ENCODE data around the gene LRP1B. TPM values are rescaled to one million over a fixed set of nuclear protein-coding genes. Genes with fewer than 3 reads are reported as not detected.
"Not testable (repeated sequence)": the region's sequence is repeated elsewhere in the genome, so short reads cannot be mapped to it uniquely, and the experiment has no call there.

Gene LRP1B
- total RNA-seq, 1 experiment from 2014 or later = not detected

GRCh38 chr2:140308706-140309105, 1822.1 kb downstream of the LRP1B start:
- Histone ChIP-seq H3K27me3 (no peaks in the 10 kb centered on the region), H3K4me3 (no peak overlapping the region), H3K36me3 (no peaks in the 10 kb centered on the region), H3K9me3 (no peaks in the 10 kb centered on the region)
- no peak for DNase-seq

GRCh38 chr2:140307532-140307931, 1823.3 kb downstream of the LRP1B start:
- H3K4me3 ChIP-seq = no peak overlapping the region
- no peak for DNase-seq
- H3K36me3 ChIP-seq = no peaks in the 10 kb centered on the region
- H3K9me3 ChIP-seq = no peaks in the 10 kb centered on the region
- no peaks in the 10 kb centered on the region for H3K27me3 ChIP-seq

- no peaks in the 10 kb centered on the region for H3K36me3 ChIP-seq
Measured at GRCh38 chr2:140295767-140296166, 1835.0 kb downstream of the LRP1B start.

GRCh38 chr2:140288726-140289125, 1842.1 kb downstream of the LRP1B start:
- Histone ChIP-seq H3K4me3 (no peak overlapping the region), H3K9me3 (no peaks in the 10 kb centered on the region), H3K27me3 (no peaks in the 10 kb centered on the region), H3K36me3 (no peaks in the 10 kb centered on the region)
- no peak for DNase-seq

More at GRCh38 chr2:140295767-140296166, 1835.0 kb downstream of the LRP1B start:
- H3K27me3 ChIP-seq = no peaks in the 10 kb centered on the region
- H3K9me3 ChIP-seq = no peaks in the 10 kb centered on the region
- no peak for DNase-seq
- no peak overlapping the region for H3K4me3 ChIP-seq

GRCh38 chr2:140288213-140288612, 1842.6 kb downstream of the LRP1B start:
- no peaks in the 10 kb centered on the region for H3K27me3 ChIP-seq
- no peak for DNase-seq
- H3K36me3 ChIP-seq = no peaks in the 10 kb centered on the region
- H3K4me3 ChIP-seq = no peak overlapping the region
- H3K9me3 ChIP-seq = no peaks in the 10 kb centered on the region

GRCh38 chr2:140286377-140286776, 1844.4 kb downstream of the LRP1B start:
- H3K9me3 ChIP-seq = no peaks in the 10 kb centered on the region
- H3K36me3 ChIP-seq = no peaks in the 10 kb centered on the region
- DNase-seq = no peak
- H3K27me3 ChIP-seq = no peaks in the 10 kb centered on the region
- H3K4me3 ChIP-seq = no peak overlapping the region

GRCh38 chr2:140277344-140277743, 1853.5 kb downstream of the LRP1B start:
- not testable (repeated sequence) for H3K4me3 ChIP-seq, H3K9me3 ChIP-seq, H3K36me3 ChIP-seq, H3K27me3 ChIP-seq, DNase-seq

GRCh38 chr2:140276661-140277060, 1854.2 kb downstream of the LRP1B start:
- no peaks in the 10 kb centered on the region for H3K27me3 ChIP-seq
- no peaks in the 10 kb centered on the region for H3K36me3 ChIP-seq
- DNase-seq = no peak
- no peaks in the 10 kb centered on the region for H3K9me3 ChIP-seq
- no peak overlapping the region for H3K4me3 ChIP-seq

GRCh38 chr2:140275427-140275826, 1855.4 kb downstream of the LRP1B start:
- no peak for DNase-seq
- H3K4me3 ChIP-seq = no peak overlapping the region
- no peaks in the 10 kb centered on the region for H3K36me3 ChIP-seq
- no peaks in the 10 kb centered on the region for H3K27me3 ChIP-seq
- H3K9me3 ChIP-seq = no peaks in the 10 kb centered on the region

- Histone ChIP-seq H3K27me3 (no peaks in the 10 kb centered on the region), H3K36me3 (no peaks in the 10 kb centered on the region), H3K9me3 (no peaks in the 10 kb centered on the region), H3K4me3 (no peak overlapping the region)
- DNase-seq = no peak
Measured at GRCh38 chr2:140274891-140275290, 1855.9 kb downstream of the LRP1B start.

- Histone ChIP-seq H3K27me3 (no peaks in the 10 kb centered on the region), H3K36me3 (no peaks in the 10 kb centered on the region), H3K9me3 (no peaks in the 10 kb centered on the region), H3K4me3 (no peak overlapping the region)
- no peak for DNase-seq
Measured at GRCh38 chr2:140273958-140274357, 1856.9 kb downstream of the LRP1B start.

GRCh38 chr2:140273408-140273807, 1857.4 kb downstream of the LRP1B start:
- H3K4me3 ChIP-seq = no peak overlapping the region
- no peak for DNase-seq
- no peaks in the 10 kb centered on the region for H3K27me3 ChIP-seq
- H3K36me3 ChIP-seq = no peaks in the 10 kb centered on the region
- no peaks in the 10 kb centered on the region for H3K9me3 ChIP-seq

- no peak overlapping the region for H3K4me3 ChIP-seq
- no peak for DNase-seq
- H3K27me3 ChIP-seq = no peaks in the 10 kb centered on the region
- no peaks in the 10 kb centered on the region for H3K36me3 ChIP-seq
- H3K9me3 ChIP-seq = no peaks in the 10 kb centered on the region
Measured at GRCh38 chr2:140270224-140270623, 1860.6 kb downstream of the LRP1B start.

- H3K27me3 ChIP-seq = no peaks in the 10 kb centered on the region
- H3K36me3 ChIP-seq = no peaks in the 10 kb centered on the region
- H3K9me3 ChIP-seq = no peaks in the 10 kb centered on the region
- H3K4me3 ChIP-seq = no peak overlapping the region
- DNase-seq = no peak
Measured at GRCh38 chr2:140269000-140269399, 1861.8 kb downstream of the LRP1B start.

GRCh38 chr2:140262908-140263307, 1867.9 kb downstream of the LRP1B start:
- no peak for DNase-seq
- no peaks in the 10 kb centered on the region for H3K36me3 ChIP-seq
- no peaks in the 10 kb centered on the region for H3K9me3 ChIP-seq
- H3K4me3 ChIP-seq = no peak overlapping the region
- no peaks in the 10 kb centered on the region for H3K27me3 ChIP-seq

GRCh38 chr2:140257692-140258300, 1873.0 kb downstream of the LRP1B start:
- no peaks in the 10 kb centered on the region for H3K9me3 ChIP-seq
- no peaks in the 10 kb centered on the region for H3K27me3 ChIP-seq
- H3K4me3 ChIP-seq = no peak overlapping the region
- H3K36me3 ChIP-seq = no peaks in the 10 kb centered on the region
- DNase-seq = no peak

GRCh38 chr2:140256080-140256479, 1874.7 kb downstream of the LRP1B start:
- DNase-seq = no peak
- Histone ChIP-seq H3K9me3 (no peaks in the 10 kb centered on the region), H3K27me3 (no peaks in the 10 kb centered on the region), H3K36me3 (no peaks in the 10 kb centered on the region), H3K4me3 (no peak overlapping the region)

GRCh38 chr2:140249821-140250220, 1881.0 kb downstream of the LRP1B start:
- no peaks in the 10 kb centered on the region for H3K9me3 ChIP-seq
- DNase-seq = no peak
- no peaks in the 10 kb centered on the region for H3K36me3 ChIP-seq
- no peak overlapping the region for H3K4me3 ChIP-seq
- H3K27me3 ChIP-seq = no peaks in the 10 kb centered on the region

- Histone ChIP-seq H3K27me3 (no peaks in the 10 kb centered on the region), H3K36me3 (no peaks in the 10 kb centered on the region), H3K9me3 (no peaks in the 10 kb centered on the region), H3K4me3 (no peak overlapping the region)
- DNase-seq = no peak
Measured at GRCh38 chr2:140248623-140249022, 1882.2 kb downstream of the LRP1B start.

Data from MG63 (cell line).